HepG2 (cell line): Measurements from ENCODE around the gene TPRN. TPM values are rescaled to one million over a fixed set of nuclear protein-coding genes. Genes with fewer than 3 reads are reported as not detected.

Experiments
- ATAC-seq: fragments of 200-7000 bp; cut with Tn5 transposase; 3 replicates; pipeline ENCODE4 v1.9.1; 2020; ENCODE audit warnings: mild to moderate bottlenecking, moderate library complexity
- BruUV-seq: library from RNA; stranded (reverse); fragments of 400-500 nt; replicated peaks from 2 replicates; lab custom pipeline; 2021; lab: Mats Ljungman, UMichigan
- CTCF ChIA-PET: fragments of 300-600 bp; formaldehyde crosslinking; extraction: SDS; loops from one replicate; lab custom pipeline; 2021; ENCODE audit warnings: low total read pairs, inconsistent platforms, low intra/inter-chr PET ratio; lab: Yijun Ruan, JAX
- POLR2A ChIA-PET: fragments of 350-600 bp; sonication (Branson Sonifier 250); formaldehyde crosslinking; loops from one replicate; lab custom pipeline; 2020; ENCODE audit warnings: antibody characterized with exemption, inconsistent platforms; lab: Yijun Ruan, JAX
- DNase-seq: peaks from one replicate; pipeline ENCODE4 v3.0.0-alpha.2; 2015; ENCODE audit warnings: low spot score
- FAIRE-seq: peaks from 3 replicates; lab custom pipeline; 2011; peaks lifted over from hg19 to GRCh38; lab: Jason Lieb, UNC
- H2AFZ ChIP-seq: one replicate; pipeline ENCODE4 v1.6.1; 2011; ENCODE audit warnings: low read length, inconsistent platforms
- H3K27ac ChIP-seq: fragments of 300-600 bp; 3 replicates; pipeline ENCODE4 v1.8.0; 2011; ENCODE audit warnings: mixed run types, mild to moderate bottlenecking, mixed read lengths, low read length, inconsistent platforms; ENCODE audit not compliant: insufficient read depth; ENCODE audit errors: extremely low read length
- H3K27me3 ChIP-seq, 2 experiments: fragments of 200-600 bp in 1 of 2; 2 replicates in 1 of 2; 3 replicates in 1 of 2; pipeline versions ENCODE4 v1.6.0 to v1.8.0; 2011; ENCODE audit warnings: low read length in 2 of 2, mild to moderate bottlenecking in 2 of 2, moderate library complexity in 2 of 2, inconsistent platforms in 1 of 2; ENCODE audit not compliant: insufficient read depth in 2 of 2, control insufficient read depth in 1 of 2
- H3K36me3 ChIP-seq, 2 experiments: fragments of 200-600 bp in 1 of 2; replicated peaks in 1 of 2; 2 replicates in 1 of 2; 3 replicates in 1 of 2; pipeline versions ENCODE4 v1.5.1 to v1.8.0; 2011; ENCODE audit warnings: low read length in 2 of 2, inconsistent platforms in 1 of 2; ENCODE audit not compliant: insufficient read depth in 2 of 2, control insufficient read depth in 1 of 2
- H3K4me1 ChIP-seq: 2 replicates; pipeline ENCODE4 v1.5.1; 2012; ENCODE audit warnings: low read length, inconsistent platforms; ENCODE audit not compliant: insufficient read depth
- H3K4me2 ChIP-seq: 2 replicates; pipeline ENCODE4 v1.6.0; 2011; ENCODE audit warnings: low read depth, low read length, inconsistent platforms
- H3K4me3 ChIP-seq, 3 experiments: fragments of 200-600 bp in 1 of 3; sonication (generic), shearing (Covaris generic) in 1 of 3; replicated peaks in 1 of 3; 2 replicates each; pipeline ENCODE4 v1.5.1; 2011 to 2016; ENCODE audit warnings: low read length in 3 of 3, inconsistent platforms in 2 of 3, low read depth in 2 of 3, mild to moderate bottlenecking in 2 of 3, control low read depth in 1 of 3, mixed read lengths in 1 of 3; ENCODE audit not compliant: insufficient read depth in 1 of 3
- H3K79me2 ChIP-seq: one replicate; pipeline ENCODE4 v1.6.1; 2011; ENCODE audit warnings: low read length, inconsistent platforms; ENCODE audit not compliant: insufficient read depth
- H3K9ac ChIP-seq: 2 replicates; pipeline ENCODE4 v1.6.0; 2011; ENCODE audit warnings: mild to moderate bottlenecking, low read depth, low read length, inconsistent platforms; ENCODE audit not compliant: insufficient read depth
- H3K9me3 ChIP-seq: 2 replicates; pipeline ENCODE4 v1.5.1; 2012; ENCODE audit warnings: mild to moderate bottlenecking, low read length
- H4K20me1 ChIP-seq: 2 replicates; pipeline ENCODE4 v1.6.0; 2011; ENCODE audit warnings: inconsistent platforms, mild to moderate bottlenecking, low read length, moderate library complexity; ENCODE audit not compliant: insufficient read depth
- EHMT2 ChIP-seq: fragments of 200-600 bp; sonication (generic); IDR thresholded peaks from 2 replicates; pipeline ENCODE4 v1.7.0; 2017; ENCODE audit warnings: antibody characterized with exemption, low read depth, low read length, borderline replicate concordance
- NFAT5 ChIP-seq: sonication (generic); formaldehyde crosslinking; IDR thresholded peaks from 2 replicates; pipeline ENCODE4 v1.4.0; 2020; ENCODE audit warnings: missing genetic modification reagents
- PCBP1 ChIP-seq: fragments of 200-400 bp; formaldehyde crosslinking; IDR thresholded peaks from 2 replicates; pipeline ENCODE4 v1.6.1; 2017; ENCODE audit warnings: mild to moderate bottlenecking, low read depth, low read length, borderline replicate concordance
- REST ChIP-seq, 2 experiments: IDR thresholded peaks; 2 replicates each; pipeline ENCODE4 v1.6.1; 2011 to 2012; ENCODE audit warnings: low read length in 2 of 2, borderline replicate concordance in 1 of 2, low read depth in 1 of 2, mild to moderate bottlenecking in 1 of 2, moderate library complexity in 1 of 2
- ZNF609 ChIP-seq: sonication (generic); formaldehyde crosslinking; IDR thresholded peaks from 2 replicates; pipeline ENCODE4 v1.4.0; 2020; ENCODE audit warnings: mild to moderate bottlenecking, missing genetic modification reagents, borderline replicate concordance
- WGBS: methylation state at CpG from one replicate; pipeline ENCODE4 v1.1.6; 2017; ENCODE audit warnings: low lambda C conversion rate; 5-methylcytosine and 5-hydroxymethylcytosine counted together
- in situ Hi-C: cut with HindIII; loops from 2 replicates; pipeline ENCODE4 v1.10.0; 2017; ENCODE audit warnings: low pct_unique_long_range_greater_than_20kb; ENCODE audit not compliant: extremely low pct_ligation_motif_present
- intact Hi-C: fragments of 100-400 bp; cut with micrococcal nuclease; formaldehyde crosslinking; loops from one replicate; pipeline ENCODE4 v1.10.0; 2022; ENCODE audit not compliant: unreplicated experiment
- polyA plus RNA-seq, 8 experiments: library from polyadenylated mRNA; depleted of rRNA in 3 of 8; stranded (reverse) in 7 of 8; unstranded in 1 of 8; fragments of >200 nt; fragmentation: Illumina TruSeq in 4 of 8; extraction: Trizol in 4 of 8; gene quantifications; 2 replicates each; pipeline versions ENCODE4 v1.2.1 to v1.2.3, GENCODE V29; 2011 to 2016; ENCODE audit warnings: low read depth in 4 of 8, missing spikeins in 1 of 8, mixed read lengths in 1 of 8; ENCODE audit not compliant: insufficient read depth in 1 of 8
- total RNA-seq, 5 experiments: library from RNA; depleted of rRNA; stranded (reverse); fragments of >200 nt; fragmentation: Illumina TruSeq; extraction: Trizol; gene quantifications; 2 replicates each; pipeline ENCODE4 v1.2.3, GENCODE V29; 2016; ENCODE audit warnings: low read depth in 1 of 5

The TPRN gene
- total and polyA plus RNA-seq, 2 of the 13 experiments (the other 11 are each of a cell fraction or from before 2014, with no cell fraction given) = 10.1 to 19.2 TPM

GRCh38 chr9:137145731-137146526, 54.6 kb downstream of the TPRN start:
- Histone ChIP-seq H3K79me2 (no peaks in the 10 kb centered on the region), H3K9ac (no peak overlapping the region), H3K4me1 (peaks cover 16% of the 10 kb centered on the region), H3K4me2 (no peak overlapping the region), H3K9me3 (no peaks in the 10 kb centered on the region), H3K27me3 (peaks cover 22 to 69% of the 10 kb centered on the region in 2 experiments), H3K27ac (no peak overlapping the region), H2AFZ (no peak overlapping the region), H4K20me1 (no peaks in the 10 kb centered on the region), H3K4me3 (no peak overlapping the region), H3K36me3 (no peaks in the 10 kb centered on the region)
- intact Hi-C loops (no loop called here), in situ Hi-C loops (no loop called here)
- CTCF ChIA-PET = no interaction called here
- BruUV-seq = no TSS peak
- TF ChIP-seq PCBP1 (0 out of 2 replicates have a peak, but pooled peaks have one; percentile 9), EHMT2 (no peak), ZNF609 (no peak), REST (IDR thresholded peaks at IDR 0.05; ENCODE audit: borderline replicate concordance in 1 of 2, low read depth in 1 of 2, low read length in 2 of 2) (peak; percentile 23 to 36; a peak in 2 of 4 replicates), NFAT5 (CRISPR knock-in tag) (no peak)
- DNase-seq = no peak
- ATAC-seq = no peak
- 30% methylated on average over 19 of the region's 49 CpGs for WGBS
- POLR2A ChIA-PET = no interaction called here
- no peak for FAIRE-seq
